Measurements from ENCODE around the gene SKAP2. TPM values are rescaled to one million over a fixed set of nuclear protein-coding genes. Genes with fewer than 3 reads are reported as not detected.

Gene SKAP2
- total RNA-seq, 2 donors from 2014 or later: 7.8 to 11.2 TPM

DNA sequence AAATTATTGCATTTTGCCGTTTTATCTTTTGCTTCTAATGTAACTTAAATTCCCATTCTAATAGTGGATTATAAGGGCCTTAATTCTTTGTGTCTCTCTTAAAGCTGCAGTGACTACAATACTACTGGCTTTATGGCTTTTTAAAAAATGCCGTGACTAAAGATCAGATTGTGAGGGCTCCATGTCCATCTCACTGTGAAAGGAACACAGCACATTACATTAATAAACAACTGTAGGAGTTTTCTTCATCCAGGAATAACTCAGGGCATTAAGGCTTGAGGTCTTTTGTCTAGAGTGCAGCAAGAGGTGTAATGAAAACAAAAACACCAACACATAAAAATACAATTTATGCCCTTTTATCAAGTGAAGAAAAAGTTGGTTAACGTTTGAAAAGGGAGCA lies 205.3 kb downstream of the SKAP2 start:
- H3K4me3 ChIP-seq: no peak overlapping the region
- no peaks in the 10 kb centered on the region for H3K27me3 ChIP-seq
- DNase-seq (ENCODE audit: low spot score): no peak
- no peaks in the 10 kb centered on the region for H3K36me3 ChIP-seq
- no peak overlapping the region for H3K27ac ChIP-seq
- TF ChIP-seq CTCF (IDR thresholded peaks at IDR 0.05): no peak
- H3K4me1 ChIP-seq: no peaks in the 10 kb centered on the region
- H3K9me3 ChIP-seq: no peaks in the 10 kb centered on the region

- Histone ChIP-seq H3K27me3 (no peaks in the 10 kb centered on the region), H3K9me3 (no peaks in the 10 kb centered on the region)
- TF ChIP-seq CTCF (IDR thresholded peaks at IDR 0.05): no peak
Observed at GRCh38 chr7:26658389-26659084, 205.9 kb downstream of the SKAP2 start.

GRCh38 chr7:26657686-26658388 lies 206.6 kb downstream of the SKAP2 start:
- no peaks in the 10 kb centered on the region for H3K9me3 ChIP-seq

More at GRCh38 chr7:26658389-26659084, 205.9 kb downstream of the SKAP2 start:
- H3K27ac ChIP-seq: no peak overlapping the region
- no peak for DNase-seq (ENCODE audit: low spot score)
- H3K36me3 ChIP-seq: no peaks in the 10 kb centered on the region
- H3K4me3 ChIP-seq: no peak overlapping the region
- no peaks in the 10 kb centered on the region for H3K4me1 ChIP-seq

DNA sequence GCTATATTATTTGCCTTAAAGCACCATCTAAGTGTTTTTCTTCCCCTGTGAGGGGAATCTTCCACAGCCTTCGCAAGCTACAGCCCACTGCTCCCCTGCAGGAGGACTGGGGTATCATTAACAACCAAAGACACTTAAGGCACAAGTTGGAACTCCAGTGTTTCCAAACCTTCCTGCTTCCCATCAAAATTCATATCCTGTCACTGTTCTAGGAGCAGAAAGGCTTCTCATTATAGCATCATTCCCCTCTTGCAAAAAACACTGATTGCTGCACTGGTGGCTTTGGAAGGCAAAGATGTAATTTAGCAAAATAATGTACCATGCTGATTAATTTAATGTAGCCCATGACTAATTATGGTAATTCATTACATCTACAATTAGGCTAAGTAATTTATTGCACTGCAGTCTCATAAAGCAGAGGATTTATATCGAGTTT lies 207.2 kb downstream of the SKAP2 start:
- H3K9me3 ChIP-seq: no peaks in the 10 kb centered on the region
- DNase-seq (ENCODE audit: low spot score): no peak
- H3K4me3 ChIP-seq: no peak overlapping the region
- no peak overlapping the region for H3K27ac ChIP-seq
- no peaks in the 10 kb centered on the region for H3K27me3 ChIP-seq
- no peaks in the 10 kb centered on the region for H3K36me3 ChIP-seq
- TF ChIP-seq CTCF (IDR thresholded peaks at IDR 0.05): no peak
- H3K4me1 ChIP-seq: no peaks in the 10 kb centered on the region

More at GRCh38 chr7:26657686-26658388, 206.6 kb downstream of the SKAP2 start:
- no peaks in the 10 kb centered on the region for H3K36me3 ChIP-seq
- no peak overlapping the region for H3K4me3 ChIP-seq
- no peak overlapping the region for H3K27ac ChIP-seq
- DNase-seq (ENCODE audit: low spot score): no peak
- no peaks in the 10 kb centered on the region for H3K4me1 ChIP-seq
- no peak for TF ChIP-seq CTCF (IDR thresholded peaks at IDR 0.05)
- H3K27me3 ChIP-seq: no peaks in the 10 kb centered on the region

DNA sequence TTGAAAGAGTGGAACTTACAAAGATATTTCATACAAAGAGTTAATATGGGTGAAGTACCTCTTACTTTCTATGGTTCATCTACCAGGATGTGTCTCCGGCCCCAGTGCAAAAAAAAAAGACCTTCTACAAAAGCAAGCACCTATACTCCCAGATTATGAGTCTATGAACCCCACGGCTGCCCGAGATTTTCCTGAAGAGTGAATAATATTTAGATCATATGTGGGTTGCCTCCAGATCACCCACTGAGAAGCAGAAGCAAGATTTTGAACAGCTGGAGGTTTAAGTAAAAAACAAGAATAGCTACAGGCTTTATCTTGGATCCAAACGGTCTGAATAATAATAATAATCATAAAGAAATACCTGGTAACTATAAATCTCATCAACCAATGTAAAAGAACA lies 207.7 kb downstream of the SKAP2 start:
- Histone ChIP-seq H3K9me3 (no peaks in the 10 kb centered on the region), H3K4me1 (no peaks in the 10 kb centered on the region), H3K27ac (no peak overlapping the region), H3K36me3 (no peaks in the 10 kb centered on the region), H3K4me3 (no peak overlapping the region), H3K27me3 (no peaks in the 10 kb centered on the region)
- no peak for DNase-seq (ENCODE audit: low spot score)
- no peak for TF ChIP-seq CTCF (IDR thresholded peaks at IDR 0.05)

Measured in right atrium auricular region (tissue), 2 donors.